KBM-7 (cell line): ENCODE results near the gene JMJD1C.
"Not testable (repeated sequence)": the region's sequence is repeated elsewhere in the genome, so short reads cannot be mapped to it uniquely, and the experiment has no call there.

ENCODE experiments used
- DNase-seq: peaks from one replicate; pipeline ENCODE4 v3.0.0-alpha.2; 2015
- in situ Hi-C: fragments of 300-500 bp; cut with MboI; formaldehyde crosslinking; loops from 2 replicates; pipeline ENCODE4 v1.14.3; 2020; ENCODE audit warnings: low sequenced_read_pairs, low pct_unique_long_range_greater_than_20kb, mixed read lengths

Gene JMJD1C

DNA sequence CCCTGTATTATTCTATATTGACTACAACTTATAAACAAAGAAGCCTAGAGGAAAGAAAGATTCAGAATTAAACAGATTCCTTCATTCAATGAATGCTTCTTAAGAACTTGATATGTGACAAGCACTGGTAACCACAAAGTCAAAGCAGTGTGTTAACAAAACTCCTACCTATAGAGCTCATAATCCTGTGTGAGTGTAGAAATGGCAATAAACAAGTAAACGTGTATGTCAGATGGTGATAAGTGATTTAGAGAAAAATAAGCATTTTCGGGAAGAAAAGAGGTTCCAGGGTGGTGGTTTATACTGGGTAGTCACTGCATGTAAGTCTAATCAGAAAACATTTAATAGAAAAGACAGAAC lies 141.3 kb downstream of the JMJD1C start:
- DNase-seq: no peak
- in situ Hi-C loops: no loop called here

DNA sequence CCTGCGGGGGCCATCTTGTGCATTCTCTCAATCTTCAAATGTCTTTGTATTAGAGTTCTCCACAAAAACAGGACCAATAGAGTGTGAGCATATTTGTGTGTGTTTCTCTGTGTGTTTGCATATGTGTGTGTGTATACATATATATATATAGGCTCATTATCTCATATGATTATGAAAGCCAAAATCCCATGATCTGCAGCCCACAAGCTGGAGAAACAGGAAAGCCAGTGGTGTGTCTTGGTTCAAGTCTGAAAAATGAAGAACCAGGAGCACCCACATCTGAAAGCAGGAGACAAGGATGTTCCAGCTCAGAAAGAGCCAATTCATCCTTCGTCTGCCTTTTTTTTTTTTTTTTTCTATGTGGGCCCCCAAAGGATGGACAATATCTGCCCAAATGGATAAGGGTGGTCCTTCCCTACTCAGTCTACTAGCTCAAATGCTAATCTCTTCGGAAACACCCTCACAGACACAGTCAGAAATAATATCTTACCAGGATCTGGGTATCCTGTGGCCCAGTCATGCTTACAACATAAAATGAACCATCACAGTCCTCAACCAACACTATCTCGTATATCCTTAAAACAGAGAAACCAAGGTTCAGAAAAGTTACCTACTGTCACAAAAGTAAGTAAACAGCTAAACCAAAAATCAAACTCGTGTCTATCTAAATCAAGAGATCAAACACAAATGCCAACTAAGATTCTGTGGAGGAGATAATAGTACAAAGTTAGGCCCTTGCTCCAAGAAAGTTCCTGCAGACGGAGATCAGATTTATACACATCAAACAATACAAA lies 141.9 kb downstream of the JMJD1C start:
- in situ Hi-C loops: no loop called here
- DNase-seq: no peak

DNA sequence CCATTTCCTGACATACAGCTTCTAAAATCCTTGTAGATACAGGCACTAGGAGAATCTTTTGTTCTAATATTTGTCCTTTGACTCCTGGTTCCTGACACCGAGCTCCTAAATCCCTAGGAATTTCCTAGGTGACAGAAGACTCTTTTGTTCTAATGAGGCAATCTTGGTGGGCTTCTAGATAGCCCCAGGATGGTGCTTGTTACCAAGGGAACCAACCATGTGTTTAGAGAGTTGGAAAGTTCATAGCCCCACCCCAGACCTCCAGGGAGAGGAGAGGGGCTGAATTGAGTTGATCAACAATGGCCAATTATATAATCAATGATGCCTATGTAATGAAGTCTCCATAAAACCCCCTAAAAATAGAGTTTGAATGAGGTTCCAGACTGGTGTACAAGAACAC lies 145.1 kb downstream of the JMJD1C start:
- DNase-seq: no peak
- in situ Hi-C loops: no loop called here

DNA sequence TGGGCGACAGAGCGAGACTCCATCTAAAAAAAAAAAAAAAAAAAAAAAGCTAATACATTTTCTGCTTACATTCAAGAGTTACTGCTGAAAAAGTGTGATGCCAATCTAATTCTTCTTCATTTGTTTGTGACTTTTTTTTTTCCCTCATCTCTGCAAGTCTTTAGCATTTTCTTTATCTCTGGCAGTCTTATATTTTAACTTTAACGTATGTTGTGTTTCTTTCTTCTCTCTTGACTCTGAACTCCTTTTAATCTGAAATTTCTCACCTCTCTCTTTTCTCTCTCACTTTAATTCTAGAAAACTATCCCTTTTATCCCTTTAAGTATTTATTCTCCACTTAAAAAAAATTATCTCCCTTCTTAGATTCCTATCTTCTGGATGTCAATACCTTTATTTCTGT lies 146.5 kb downstream of the JMJD1C start:
- in situ Hi-C loops: no loop called here
- DNase-seq: no peak

DNA sequence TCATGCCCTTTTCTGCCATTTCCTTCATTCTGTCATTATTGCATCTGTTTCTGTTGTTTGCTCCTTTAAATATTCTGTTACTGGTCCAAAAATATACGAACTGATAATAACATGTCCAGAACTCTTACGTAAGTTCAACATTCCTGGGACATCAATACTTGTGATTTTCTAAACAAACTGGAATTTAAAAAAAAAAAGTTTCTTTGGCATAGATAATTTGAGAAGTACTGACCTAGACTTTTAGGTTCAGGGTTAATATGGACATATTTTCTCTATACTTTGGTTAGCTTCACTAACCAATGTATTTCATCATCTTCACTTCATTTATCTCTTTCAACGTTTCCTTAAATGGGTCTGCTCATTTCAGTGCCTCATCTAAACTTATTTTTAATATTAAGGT lies 147.3 kb downstream of the JMJD1C start:
- no peak for DNase-seq
- in situ Hi-C loops: no loop called here

DNA sequence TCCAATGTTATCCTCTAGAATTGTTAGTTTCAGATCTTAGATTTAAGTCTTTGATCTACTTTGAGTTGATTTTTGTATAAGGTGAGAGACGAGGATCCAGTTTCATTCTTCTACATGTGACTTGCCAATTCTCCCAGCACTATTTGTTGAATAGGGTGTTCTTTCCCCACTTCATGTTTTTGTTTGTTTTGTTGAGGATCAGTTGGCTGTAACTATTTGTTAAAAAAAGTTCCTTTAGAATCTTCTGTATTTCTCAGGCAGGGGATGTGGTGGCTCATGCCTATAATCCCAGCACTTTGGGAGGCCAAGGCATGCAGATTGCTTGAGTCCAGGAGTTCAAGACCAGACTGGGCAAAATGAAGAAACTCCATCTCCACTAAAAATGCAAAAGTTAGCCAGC lies 151.8 kb downstream of the JMJD1C start:
- in situ Hi-C loops: no loop called here
- no peak for DNase-seq

DNA sequence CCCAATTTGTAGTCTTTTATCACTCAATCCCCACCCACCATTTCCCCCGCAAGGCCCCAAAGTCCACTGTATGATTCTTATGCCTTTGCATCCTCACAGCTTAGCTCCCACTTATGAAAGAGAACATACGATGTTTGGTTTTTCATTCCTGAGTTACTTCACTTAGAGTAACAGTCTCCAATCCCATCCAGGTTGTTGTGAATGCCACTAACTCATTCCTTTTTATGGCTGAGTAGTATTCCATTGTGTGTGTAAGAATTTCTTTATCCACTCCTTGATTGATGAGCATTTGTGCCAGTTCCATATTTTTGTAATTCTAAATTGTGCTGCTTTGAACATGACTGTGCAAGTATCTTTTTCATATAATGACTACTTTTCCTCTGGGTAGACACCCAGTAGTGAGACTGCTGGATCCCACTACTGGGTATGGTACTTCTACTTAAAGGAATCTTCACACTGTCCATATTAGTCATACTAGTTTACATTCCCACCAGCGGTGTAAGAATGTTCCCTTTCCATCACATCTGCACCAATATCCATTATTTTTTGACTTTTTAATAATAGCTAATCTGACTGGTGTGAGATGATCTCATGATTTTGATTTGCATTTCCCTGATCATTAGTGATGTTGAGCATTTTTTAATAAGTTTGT lies 152.6 kb downstream of the JMJD1C start:
- in situ Hi-C loops: no loop called here
- no peak for DNase-seq

DNA sequence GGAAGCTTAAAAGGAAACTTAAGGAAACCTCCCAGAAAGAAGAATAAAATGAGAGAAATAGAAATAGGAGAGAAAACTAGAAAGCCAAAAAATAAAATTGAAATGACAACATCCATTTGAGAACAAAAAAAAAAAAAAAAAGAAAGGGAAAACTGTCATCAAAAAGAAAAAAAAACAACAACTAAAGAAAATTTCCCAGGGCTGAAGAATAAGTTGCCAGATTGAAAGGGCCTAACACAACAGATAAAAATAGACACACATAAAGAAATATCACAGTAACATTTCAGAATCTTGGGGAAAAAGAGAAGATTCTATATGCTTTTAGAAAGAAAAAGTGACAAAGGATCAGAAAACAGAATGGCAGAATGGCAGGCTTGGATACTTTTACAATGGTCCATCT lies 157.1 kb downstream of the JMJD1C start:
- in situ Hi-C loops: no loop called here
- no peak for DNase-seq

DNA sequence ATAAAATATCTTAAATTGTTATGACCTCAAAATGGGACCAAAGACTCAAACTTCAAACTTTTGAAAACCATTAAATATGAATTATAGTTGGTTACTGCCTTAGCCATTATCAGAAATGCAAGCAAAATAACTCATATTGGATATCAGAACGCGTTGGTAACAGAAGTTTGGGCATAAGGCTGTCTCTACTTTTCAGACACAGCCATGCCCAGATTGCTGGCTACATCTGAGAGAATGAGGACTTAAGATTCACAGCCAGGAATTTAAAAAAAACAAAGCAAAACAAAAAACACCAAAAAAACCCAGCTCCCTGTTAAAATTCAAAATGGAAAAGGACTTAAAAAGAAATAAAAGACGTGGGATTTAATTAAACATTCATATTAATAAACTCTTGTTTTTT lies 161.6 kb downstream of the JMJD1C start:
- DNase-seq: no peak

DNA sequence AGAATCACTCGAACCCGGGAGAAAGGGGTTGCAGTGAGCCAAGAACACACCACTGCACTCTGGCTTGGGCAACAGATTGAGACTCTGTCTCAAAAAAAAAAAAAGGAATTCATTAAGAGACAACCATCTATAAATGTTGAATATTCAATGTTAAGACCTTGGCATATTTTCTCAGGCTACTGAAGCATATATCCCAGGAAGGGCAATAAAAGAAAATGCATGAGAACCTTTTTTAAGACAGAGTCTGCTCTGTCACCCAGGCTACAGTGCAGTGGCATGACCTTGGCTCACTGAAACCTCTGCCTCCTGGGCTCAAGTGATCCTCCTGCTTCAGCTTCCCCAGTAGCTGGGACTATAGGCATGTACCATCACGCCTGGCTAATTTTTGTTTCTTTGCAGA lies 165.0 kb downstream of the JMJD1C start:
- in situ Hi-C loops: no loop called here
- DNase-seq: no peak

More for the DNA sequence above, 161.6 kb downstream of the JMJD1C start:
- in situ Hi-C loops: no loop called here

DNA sequence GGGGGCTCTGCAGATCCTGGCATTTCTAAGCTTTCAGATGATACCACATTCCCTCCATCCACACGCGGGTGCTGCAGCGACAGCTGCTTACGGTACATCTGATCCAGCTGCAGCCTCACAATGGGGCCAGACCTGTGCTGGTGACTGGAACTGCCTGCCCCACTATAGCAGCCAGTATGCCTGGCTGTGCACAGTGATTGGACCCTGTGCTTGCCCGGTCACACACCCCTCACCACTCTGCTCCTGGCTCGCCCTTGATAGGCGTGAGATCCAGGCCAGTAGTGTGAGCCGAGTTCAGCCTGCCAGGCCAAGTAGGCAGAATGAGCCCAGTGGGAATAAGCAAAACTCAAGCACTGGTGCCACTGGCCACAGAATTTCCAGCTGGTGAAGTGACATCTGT lies 167.8 kb downstream of the JMJD1C start:
- in situ Hi-C loops: no loop called here
- no peak for DNase-seq

DNA sequence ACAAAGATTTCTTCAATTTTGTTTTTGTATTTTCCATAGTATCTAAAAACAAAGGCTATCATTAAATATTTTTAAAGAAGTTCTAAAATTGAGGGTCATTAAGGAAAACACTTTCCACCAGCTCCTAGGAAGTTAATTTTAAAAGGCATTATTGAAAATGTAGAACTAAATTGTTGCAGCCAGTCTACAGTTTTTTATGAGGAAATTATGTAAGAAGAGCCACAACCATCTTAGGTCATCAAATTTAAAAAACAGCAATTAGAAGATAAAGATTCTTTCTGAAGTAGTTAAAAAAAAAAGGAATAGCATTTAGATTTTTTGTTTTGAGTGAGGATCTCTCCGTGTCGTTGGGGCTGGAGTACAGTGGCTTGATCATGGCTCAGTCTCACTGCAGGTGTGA lies 171.0 kb downstream of the JMJD1C start:
- in situ Hi-C loops: no loop called here
- DNase-seq: no peak

DNA sequence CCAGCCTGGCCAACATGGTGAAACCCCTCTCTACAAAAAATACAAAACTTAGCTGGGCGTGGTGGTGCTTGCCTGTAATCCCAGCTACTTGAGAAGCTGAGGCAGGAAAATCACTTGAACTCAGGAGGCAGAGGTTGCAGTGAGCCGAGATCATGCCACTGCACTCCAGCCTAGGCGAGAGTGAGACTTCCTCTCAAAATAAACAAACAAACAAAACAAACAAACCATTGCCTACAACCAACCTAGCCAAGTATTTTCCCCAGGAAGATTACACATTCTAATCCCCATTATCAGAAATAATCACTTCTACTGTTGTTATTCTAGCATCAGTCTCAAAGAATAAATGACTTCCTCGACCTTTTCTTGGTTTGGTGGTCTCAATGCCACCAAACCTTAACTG lies 172.9 kb downstream of the JMJD1C start:
- in situ Hi-C loops, DNase-seq: not testable (repeated sequence)

DNA sequence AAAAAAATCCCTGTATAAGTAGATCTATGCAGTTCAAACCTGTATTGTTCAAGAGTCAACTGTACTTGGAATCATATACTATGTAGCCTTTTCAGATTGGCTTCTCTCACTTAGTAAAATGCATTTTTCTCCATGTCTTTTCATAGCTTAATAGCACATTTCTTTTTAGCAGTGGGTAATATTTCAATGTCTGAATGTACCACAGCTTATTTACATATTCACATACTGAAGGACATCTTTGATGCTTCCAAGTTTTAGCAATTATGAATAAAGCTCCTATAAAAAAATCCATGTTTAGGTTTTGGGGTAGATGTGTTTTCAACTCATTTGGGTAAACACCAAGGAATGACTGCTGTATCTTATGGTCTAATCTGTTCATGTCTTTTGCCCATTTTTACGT lies 177.6 kb downstream of the JMJD1C start:
- in situ Hi-C loops: no loop called here
- no peak for DNase-seq

DNA sequence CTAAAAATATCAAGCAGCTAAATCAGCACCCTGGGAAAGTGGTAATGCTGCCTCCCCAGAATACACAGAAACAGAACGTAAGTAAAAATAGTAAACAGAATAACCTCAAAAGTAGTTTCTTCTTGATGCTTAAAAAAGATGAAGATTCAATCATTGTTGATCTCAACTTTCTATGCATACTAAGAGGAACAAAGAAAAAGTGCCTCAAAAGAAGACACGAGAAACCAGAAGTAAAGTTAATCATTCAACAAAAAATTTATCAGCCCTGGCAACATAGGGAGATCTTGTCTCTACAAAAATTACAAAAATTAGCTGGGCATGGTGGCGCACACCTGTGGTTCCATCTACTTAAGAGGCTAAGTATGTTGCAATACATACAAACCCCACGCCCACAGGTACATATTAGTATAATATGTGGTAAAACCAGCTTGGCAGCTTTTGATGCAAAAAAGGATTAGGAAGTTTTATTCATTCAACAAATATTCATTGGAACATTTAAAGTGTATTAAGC lies 179.0 kb downstream of the JMJD1C start:
- in situ Hi-C loops: no loop called here
- DNase-seq: no peak

DNA sequence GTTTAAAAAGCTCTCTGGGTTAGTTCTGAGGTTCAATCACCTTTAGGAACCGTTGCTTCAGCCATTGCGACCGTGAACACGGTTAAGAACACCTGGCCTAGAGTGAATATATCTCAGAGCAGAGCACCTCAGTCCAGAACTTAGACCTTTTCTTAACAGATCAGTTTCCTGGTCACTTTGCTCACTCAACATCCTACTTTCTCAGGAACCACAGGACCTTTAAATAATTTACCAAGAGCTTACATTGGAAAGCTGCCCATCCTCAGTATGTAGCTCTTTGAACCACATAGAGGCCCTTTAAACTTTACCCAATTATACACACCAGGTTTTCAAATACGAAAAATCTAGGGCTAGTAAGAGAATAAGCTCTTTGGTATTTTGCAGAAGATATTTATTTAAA lies 179.4 kb downstream of the JMJD1C start:
- in situ Hi-C loops: no loop called here
- DNase-seq: no peak

DNA sequence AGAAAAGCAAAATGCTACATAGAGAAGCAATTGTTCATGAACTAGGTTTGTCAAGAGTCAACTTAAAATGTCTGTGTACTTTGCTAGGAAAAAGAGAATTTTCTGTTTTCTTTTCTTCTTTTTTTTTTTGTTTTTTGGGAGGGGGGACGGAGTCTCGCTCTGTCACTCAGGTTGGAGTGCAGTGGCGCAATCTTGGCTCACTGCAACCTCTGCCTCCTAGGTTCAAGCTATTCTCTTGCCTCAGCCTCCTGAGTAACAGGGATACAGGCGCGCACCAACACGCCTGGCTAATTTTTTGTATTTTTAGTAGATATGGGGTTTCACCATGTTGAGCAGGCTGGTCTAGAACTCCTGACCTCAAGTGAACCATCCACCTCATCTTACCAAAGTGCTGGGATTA lies 181.9 kb downstream of the JMJD1C start:
- in situ Hi-C loops, DNase-seq: not testable (repeated sequence)

DNA sequence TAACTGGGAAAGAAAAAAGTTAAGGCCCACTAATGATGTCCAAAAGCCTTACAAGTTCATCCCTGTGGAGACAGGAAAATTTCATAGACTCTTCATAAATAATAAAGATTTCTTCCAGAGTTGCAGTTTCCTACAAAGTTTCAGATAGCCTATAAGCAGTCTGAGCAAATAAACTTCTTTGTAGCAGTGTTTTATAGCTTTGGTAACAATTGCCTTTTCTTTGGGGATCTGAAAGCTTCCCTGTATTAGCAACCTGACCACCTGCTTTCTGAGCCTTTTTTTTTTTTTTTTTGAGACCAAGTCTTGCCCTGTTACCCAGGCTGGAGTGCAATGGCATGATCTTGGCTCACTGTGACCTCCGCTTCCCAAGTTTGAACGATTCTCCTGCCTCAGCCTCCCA lies 182.7 kb downstream of the JMJD1C start:
- in situ Hi-C loops: no loop called here
- no peak for DNase-seq

DNA sequence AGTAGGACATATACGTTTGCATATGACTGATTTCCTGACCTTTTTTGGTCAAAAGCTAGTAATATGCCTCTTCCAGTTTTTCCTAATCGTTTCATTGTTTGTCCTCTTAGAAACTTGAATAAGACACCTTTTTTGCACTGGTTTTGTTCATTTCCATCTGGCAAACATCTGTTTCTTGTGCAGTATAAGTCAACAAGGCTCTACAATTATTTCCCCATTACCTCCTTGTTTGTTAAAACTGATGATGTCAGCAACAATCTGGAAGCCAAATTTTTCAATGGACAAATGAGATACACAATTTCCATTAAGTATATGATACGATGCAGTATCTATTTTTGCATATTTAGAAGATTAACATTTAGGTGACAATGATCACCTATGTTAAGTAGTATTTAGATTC lies 183.8 kb downstream of the JMJD1C start:
- no peak for DNase-seq
- in situ Hi-C loops: no loop called here

DNA sequence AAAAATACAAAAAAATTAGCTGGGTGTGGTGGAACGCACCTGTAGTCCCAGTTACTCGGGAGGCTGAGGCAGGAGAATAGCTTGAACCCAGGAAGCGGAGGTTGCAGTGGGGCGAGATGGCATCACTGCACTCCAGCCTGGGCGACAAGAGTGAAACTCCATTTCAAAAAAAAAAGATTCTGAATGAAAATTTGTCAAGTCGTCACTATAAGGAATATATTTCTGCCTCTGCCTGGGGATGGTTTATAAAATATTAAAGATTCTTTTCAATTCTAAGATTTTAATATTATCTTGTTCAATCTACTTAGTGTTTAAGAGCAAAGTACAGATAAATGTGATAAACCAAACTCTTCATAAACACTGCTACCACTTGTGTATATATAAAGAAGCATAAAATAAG lies 185.4 kb downstream of the JMJD1C start:
- DNase-seq: no peak
- in situ Hi-C loops: no loop called here

DNA sequence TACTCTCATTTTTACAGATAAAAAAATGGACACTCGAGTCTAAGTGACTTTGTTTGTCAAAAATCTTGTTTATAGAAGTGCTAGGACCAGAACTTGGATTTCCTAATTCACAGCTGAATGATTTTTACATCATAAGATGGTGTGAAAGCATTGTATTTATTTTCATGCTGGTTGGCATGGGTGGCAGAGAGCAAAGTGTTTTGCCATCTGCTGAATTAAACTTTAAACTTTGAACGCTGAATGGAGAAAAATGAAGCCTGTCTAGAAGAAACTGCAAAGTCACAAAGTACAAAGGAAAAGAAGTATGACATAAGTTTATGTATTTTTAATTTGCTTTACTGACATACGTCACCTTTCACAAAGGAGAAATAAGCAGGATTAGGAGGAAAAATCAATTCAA lies 190.7 kb downstream of the JMJD1C start:
- DNase-seq: no peak

More for the DNA sequence above, 190.7 kb downstream of the JMJD1C start:
- in situ Hi-C loops: no loop called here
